Small intestine (tissue), 7 donors: ENCODE results near the gene OR7C1. TPM values are rescaled to one million over a fixed set of nuclear protein-coding genes. Genes with fewer than 3 reads are reported as not detected.
"Not testable (repeated sequence)": the region's sequence is repeated elsewhere in the genome, so short reads cannot be mapped to it uniquely, and the experiment has no call there.

Source experiments
- DNase-seq, 2 donors: peaks; one replicate each; pipeline versions ENCODE4 v3.0.0 to v3.0.0-alpha.2; 2013
- FAIRE-seq: peaks from 2 replicates; lab custom pipeline; 2012; peaks lifted over from hg19 to GRCh38; lab: Jason Lieb, UNC
- H3K27ac ChIP-seq, 3 donors: one replicate each; pipeline ENCODE4 v1.5.1; 2013; ENCODE audit warnings: low read length in 2 of 3, mild to moderate bottlenecking in 2 of 3, control low read depth in 1 of 3, inconsistent platforms in 1 of 3, low read depth in 1 of 3, moderate library complexity in 1 of 3
- H3K27me3 ChIP-seq, 3 donors: one replicate each; pipeline ENCODE4 v1.6.1; 2013; ENCODE audit warnings: low read length in 3 of 3, inconsistent platforms in 1 of 3; ENCODE audit not compliant: control insufficient read depth in 3 of 3, insufficient read depth in 3 of 3
- H3K36me3 ChIP-seq, 3 donors: one replicate each; pipeline ENCODE4 v1.6.1; 2013; ENCODE audit warnings: low read length in 3 of 3, inconsistent platforms in 1 of 3, low read depth in 1 of 3, mild to moderate bottlenecking in 1 of 3, moderate library complexity in 1 of 3; ENCODE audit not compliant: control insufficient read depth in 3 of 3, insufficient read depth in 2 of 3
- H3K4me1 ChIP-seq, 3 donors: one replicate each; pipeline ENCODE4 v1.6.1; 2013; ENCODE audit warnings: low read length in 2 of 3, inconsistent platforms in 1 of 3, low read depth in 1 of 3, mild to moderate bottlenecking in 1 of 3, moderate library complexity in 1 of 3; ENCODE audit not compliant: control insufficient read depth in 3 of 3, insufficient read depth in 2 of 3
- H3K4me3 ChIP-seq, 3 donors: one replicate each; pipeline ENCODE4 v1.5.1; 2013; ENCODE audit warnings: low read length in 3 of 3, control low read depth in 1 of 3, inconsistent platforms in 1 of 3, low read depth in 1 of 3, mild to moderate bottlenecking in 1 of 3, moderate library complexity in 1 of 3
- H3K9me3 ChIP-seq, 2 donors: one replicate each; pipeline ENCODE4 v1.6.1; 2013; ENCODE audit warnings: low read depth in 1 of 2, low read length in 1 of 2; ENCODE audit not compliant: control insufficient read depth in 2 of 2, insufficient read depth in 1 of 2
- WGBS, 3 donors: extraction: QIAGEN DNeasy Blood & Tissue Kit; methylation state at CpG; one replicate each; pipeline ENCODE4 v1.1.7; 2013; 5-methylcytosine and 5-hydroxymethylcytosine counted together
- polyA plus RNA-seq, 4 donors: library from polyadenylated mRNA; stranded (reverse) in 3 of 4; unstranded in 1 of 4; fragments of 200-250 nt in 3 of 4; fragments of 120-200 nt in 1 of 4; gene quantifications; one replicate each; pipeline versions ENCODE4 v1.2.1 to v1.2.3, GENCODE V29; 2013
- donor health status: healthy with polysubstance abuse.
- donor health status: control.
- donor health status: control.
- donor health status: Bipolar disorder and iron deficiency.
- donor health status: healthy.

The OR7C1 gene
- polyA plus RNA-seq, 4 donors, result 0.04 TPM; not detected in 3

- H3K4me1 ChIP-seq, H3K4me3 ChIP-seq: not testable (repeated sequence)
These were observed 59.7 kb downstream of the OR7C1 start for GRCh38 chr19:14775326-14775725.

GRCh38 chr19:14774373-14774772, 60.6 kb downstream of the OR7C1 start:
- Histone ChIP-seq H3K4me3 (no peak overlapping the region), H3K36me3 (no peaks in the 10 kb centered on the region), H3K27me3 (peaks cover 0 to 9% (median 0%) of the 10 kb centered on the region in 3 donors), H3K27ac (no peak overlapping the region), H3K9me3 (no peaks in the 10 kb centered on the region), H3K4me1 (no peaks in the 10 kb centered on the region)
- DNase-seq (no peak), FAIRE-seq (no peak)
- 76 to 80% (median 78%) methylated on average over 10 of the region's 10 CpGs for whole genome bisulfite sequencing, 3 donors

More at GRCh38 chr19:14775326-14775725, 59.7 kb downstream of the OR7C1 start:
- H3K36me3 ChIP-seq, H3K27me3 ChIP-seq, H3K27ac ChIP-seq, FAIRE-seq, DNase-seq, H3K9me3 ChIP-seq: not testable (repeated sequence)
- WGBS, 3 donors, result 66 to 82% (median 69%) methylated on average over 8 of the region's 8 CpGs

- H3K9me3 ChIP-seq, DNase-seq, FAIRE-seq: not testable (repeated sequence)
These were observed 61.3 kb downstream of the OR7C1 start for GRCh38 chr19:14773722-14774121.

GRCh38 chr19:14772995-14773394, 62.0 kb downstream of the OR7C1 start:
- no peaks in the 10 kb centered on the region for H3K36me3 ChIP-seq
- H3K27me3 ChIP-seq, result peaks cover 0 to 9% (median 0%) of the 10 kb centered on the region in 3 donors
- no peak overlapping the region for H3K4me3 ChIP-seq
- 89 to 95% (median 92%) methylated on average over 7 of the region's 7 CpGs for WGBS, 3 donors
- no peak for FAIRE-seq
- no peak overlapping the region for H3K27ac ChIP-seq
- H3K9me3 ChIP-seq, result no peaks in the 10 kb centered on the region
- no peak for DNase-seq
- no peaks in the 10 kb centered on the region for H3K4me1 ChIP-seq

More at GRCh38 chr19:14773722-14774121, 61.3 kb downstream of the OR7C1 start:
- 73 to 83% (median 77%) methylated on average over 8 to 9 of the region's 9 CpGs for WGBS, 3 donors
- not testable (repeated sequence) for H3K27me3 ChIP-seq, H3K4me3 ChIP-seq, H3K27ac ChIP-seq, H3K4me1 ChIP-seq, H3K36me3 ChIP-seq

- no peaks in the 10 kb centered on the region for H3K4me1 ChIP-seq
- H3K4me3 ChIP-seq, result no peak overlapping the region
- no peak for FAIRE-seq
- H3K9me3 ChIP-seq, result no peaks in the 10 kb centered on the region
- 70 to 86% (median 83%) methylated on average over 8 of the region's 8 CpGs for WGBS, 3 donors
- H3K27me3 ChIP-seq, result peaks cover 0 to 9% (median 0%) of the 10 kb centered on the region in 3 donors
- H3K27ac ChIP-seq, result no peak overlapping the region
- no peak for DNase-seq
- no peaks in the 10 kb centered on the region for H3K36me3 ChIP-seq
These were observed 62.5 kb downstream of the OR7C1 start for GRCh38 chr19:14772467-14772866.

- Histone ChIP-seq H3K4me1 (no peaks in the 10 kb centered on the region), H3K4me3 (no peak overlapping the region), H3K27me3 (peaks cover 0 to 5% (median 0%) of the 10 kb centered on the region in 3 donors), H3K36me3 (no peaks in the 10 kb centered on the region), H3K27ac (no peak overlapping the region), H3K9me3 (no peaks in the 10 kb centered on the region)
- WGBS, 3 donors, result 73 to 80% (median 77%) methylated on average over 11 of the region's 11 CpGs
- no peak for FAIRE-seq
- no peak for DNase-seq
These were observed 63.8 kb downstream of the OR7C1 start for GRCh38 chr19:14770944-14771839.

- H3K36me3 ChIP-seq, result no peaks in the 10 kb centered on the region
- no peaks in the 10 kb centered on the region for H3K9me3 ChIP-seq
- DNase-seq (no peak), FAIRE-seq (no peak)
- no peak overlapping the region for H3K4me3 ChIP-seq
- H3K4me1 ChIP-seq, result no peaks in the 10 kb centered on the region
- no peaks in the 10 kb centered on the region for H3K27me3 ChIP-seq
- H3K27ac ChIP-seq, result no peak overlapping the region
- 80 to 86% (median 81%) methylated on average over 5 of the region's 5 CpGs for WGBS, 3 donors
These were observed 64.8 kb downstream of the OR7C1 start for GRCh38 chr19:14770136-14770535.

- no peaks in the 10 kb centered on the region for H3K36me3 ChIP-seq
- 77 to 85% (median 81%) methylated on average over 5 of the region's 5 CpGs for WGBS, 3 donors
- FAIRE-seq, result no peak
- no peak overlapping the region for H3K4me3 ChIP-seq
- H3K9me3 ChIP-seq, result no peaks in the 10 kb centered on the region
- H3K4me1 ChIP-seq, result no peaks in the 10 kb centered on the region
- H3K27ac ChIP-seq, result no peak overlapping the region
- no peaks in the 10 kb centered on the region for H3K27me3 ChIP-seq
- DNase-seq, result no peak
These were observed 65.8 kb downstream of the OR7C1 start for GRCh38 chr19:14769201-14769600.
